HepG2 (cell line): ENCODE results near the gene NSUN5. TPM values are rescaled to one million over a fixed set of nuclear protein-coding genes. Genes with fewer than 3 reads are reported as not detected.
A peak's percentile ranks its signal among the peaks of the same experiment; 100 is the strongest.

ENCODE experiments used
- ATAC-seq: fragments of 200-7000 bp; cut with Tn5 transposase; 3 replicates; pipeline ENCODE4 v1.9.1; 2020; ENCODE audit warnings: mild to moderate bottlenecking, moderate library complexity
- BruUV-seq: library from RNA; stranded (reverse); fragments of 400-500 nt; replicated peaks from 2 replicates; lab custom pipeline; 2021; lab: Mats Ljungman, UMichigan
- CTCF ChIA-PET: fragments of 300-600 bp; formaldehyde crosslinking; extraction: SDS; loops from one replicate; lab custom pipeline; 2021; ENCODE audit warnings: low total read pairs, inconsistent platforms, low intra/inter-chr PET ratio; lab: Yijun Ruan, JAX
- POLR2A ChIA-PET: fragments of 350-600 bp; sonication (Branson Sonifier 250); formaldehyde crosslinking; loops from one replicate; lab custom pipeline; 2020; ENCODE audit warnings: antibody characterized with exemption, inconsistent platforms; lab: Yijun Ruan, JAX
- DNase-seq: peaks from one replicate; pipeline ENCODE4 v3.0.0-alpha.2; 2015; ENCODE audit warnings: low spot score
- FAIRE-seq: peaks from 3 replicates; lab custom pipeline; 2011; peaks lifted over from hg19 to GRCh38; lab: Jason Lieb, UNC
- H2AFZ ChIP-seq: one replicate; pipeline ENCODE4 v1.6.1; 2011; ENCODE audit warnings: low read length, inconsistent platforms
- H3K27ac ChIP-seq: fragments of 300-600 bp; 3 replicates; pipeline ENCODE4 v1.8.0; 2011; ENCODE audit warnings: mixed run types, mild to moderate bottlenecking, mixed read lengths, low read length, inconsistent platforms; ENCODE audit not compliant: insufficient read depth; ENCODE audit errors: extremely low read length
- H3K27me3 ChIP-seq, 2 experiments: fragments of 200-600 bp in 1 of 2; 2 replicates in 1 of 2; 3 replicates in 1 of 2; pipeline versions ENCODE4 v1.6.0 to v1.8.0; 2011; ENCODE audit warnings: low read length in 2 of 2, mild to moderate bottlenecking in 2 of 2, moderate library complexity in 2 of 2, inconsistent platforms in 1 of 2; ENCODE audit not compliant: insufficient read depth in 2 of 2, control insufficient read depth in 1 of 2
- H3K36me3 ChIP-seq, 2 experiments: fragments of 200-600 bp in 1 of 2; replicated peaks in 1 of 2; 2 replicates in 1 of 2; 3 replicates in 1 of 2; pipeline versions ENCODE4 v1.5.1 to v1.8.0; 2011; ENCODE audit warnings: low read length in 2 of 2, inconsistent platforms in 1 of 2; ENCODE audit not compliant: insufficient read depth in 2 of 2, control insufficient read depth in 1 of 2
- H3K4me1 ChIP-seq: 2 replicates; pipeline ENCODE4 v1.5.1; 2012; ENCODE audit warnings: low read length, inconsistent platforms; ENCODE audit not compliant: insufficient read depth
- H3K4me2 ChIP-seq: 2 replicates; pipeline ENCODE4 v1.6.0; 2011; ENCODE audit warnings: low read depth, low read length, inconsistent platforms
- H3K4me3 ChIP-seq, 3 experiments: fragments of 200-600 bp in 1 of 3; sonication (generic), shearing (Covaris generic) in 1 of 3; replicated peaks in 1 of 3; 2 replicates each; pipeline ENCODE4 v1.5.1; 2011 to 2016; ENCODE audit warnings: low read length in 3 of 3, inconsistent platforms in 2 of 3, low read depth in 2 of 3, mild to moderate bottlenecking in 2 of 3, control low read depth in 1 of 3, mixed read lengths in 1 of 3; ENCODE audit not compliant: insufficient read depth in 1 of 3
- H3K79me2 ChIP-seq: one replicate; pipeline ENCODE4 v1.6.1; 2011; ENCODE audit warnings: low read length, inconsistent platforms; ENCODE audit not compliant: insufficient read depth
- H3K9ac ChIP-seq: 2 replicates; pipeline ENCODE4 v1.6.0; 2011; ENCODE audit warnings: mild to moderate bottlenecking, low read depth, low read length, inconsistent platforms; ENCODE audit not compliant: insufficient read depth
- H3K9me3 ChIP-seq: 2 replicates; pipeline ENCODE4 v1.5.1; 2012; ENCODE audit warnings: mild to moderate bottlenecking, low read length
- H4K20me1 ChIP-seq: 2 replicates; pipeline ENCODE4 v1.6.0; 2011; ENCODE audit warnings: inconsistent platforms, mild to moderate bottlenecking, low read length, moderate library complexity; ENCODE audit not compliant: insufficient read depth
- KDM1A ChIP-seq: IDR thresholded peaks from 2 replicates; pipeline ENCODE4 v1.6.1; 2016; ENCODE audit warnings: missing compliant biosample characterization
- TEAD3 ChIP-seq: optimal IDR thresholded peaks from 2 replicates; pipeline ENCODE3; 2016; ENCODE audit warnings: borderline replicate concordance
- ZNF12 ChIP-seq: sonication (generic); formaldehyde crosslinking; IDR thresholded peaks from 2 replicates; pipeline ENCODE4 v1.5.0; 2020; ENCODE audit warnings: missing genetic modification reagents
- WGBS: methylation state at CpG from one replicate; pipeline ENCODE4 v1.1.6; 2017; ENCODE audit warnings: low lambda C conversion rate; 5-methylcytosine and 5-hydroxymethylcytosine counted together
- in situ Hi-C: cut with HindIII; loops from 2 replicates; pipeline ENCODE4 v1.10.0; 2017; ENCODE audit warnings: low pct_unique_long_range_greater_than_20kb; ENCODE audit not compliant: extremely low pct_ligation_motif_present
- intact Hi-C: fragments of 100-400 bp; cut with micrococcal nuclease; formaldehyde crosslinking; loops from one replicate; pipeline ENCODE4 v1.10.0; 2022; ENCODE audit not compliant: unreplicated experiment
- polyA plus RNA-seq, 8 experiments: library from polyadenylated mRNA; depleted of rRNA in 3 of 8; stranded (reverse) in 7 of 8; unstranded in 1 of 8; fragments of >200 nt; fragmentation: Illumina TruSeq in 4 of 8; extraction: Trizol in 4 of 8; gene quantifications; 2 replicates each; pipeline versions ENCODE4 v1.2.1 to v1.2.3, GENCODE V29; 2011 to 2016; ENCODE audit warnings: low read depth in 4 of 8, missing spikeins in 1 of 8, mixed read lengths in 1 of 8; ENCODE audit not compliant: insufficient read depth in 1 of 8
- total RNA-seq, 5 experiments: library from RNA; depleted of rRNA; stranded (reverse); fragments of >200 nt; fragmentation: Illumina TruSeq; extraction: Trizol; gene quantifications; 2 replicates each; pipeline ENCODE4 v1.2.3, GENCODE V29; 2016; ENCODE audit warnings: low read depth in 1 of 5
- TF ChIP-seq, protein P1 (sequence below): sonication (generic); formaldehyde crosslinking; IDR thresholded peaks from 2 replicates; pipeline ENCODE4 v1.4.0; 2020; ENCODE audit warnings: missing genetic modification reagents

The NSUN5 gene
- total and polyA plus RNA-seq, 2 of the 13 experiments (the other 11 are each of a cell fraction or from before 2014, with no cell fraction given) = 19.9 to 35.8 TPM

DNA sequence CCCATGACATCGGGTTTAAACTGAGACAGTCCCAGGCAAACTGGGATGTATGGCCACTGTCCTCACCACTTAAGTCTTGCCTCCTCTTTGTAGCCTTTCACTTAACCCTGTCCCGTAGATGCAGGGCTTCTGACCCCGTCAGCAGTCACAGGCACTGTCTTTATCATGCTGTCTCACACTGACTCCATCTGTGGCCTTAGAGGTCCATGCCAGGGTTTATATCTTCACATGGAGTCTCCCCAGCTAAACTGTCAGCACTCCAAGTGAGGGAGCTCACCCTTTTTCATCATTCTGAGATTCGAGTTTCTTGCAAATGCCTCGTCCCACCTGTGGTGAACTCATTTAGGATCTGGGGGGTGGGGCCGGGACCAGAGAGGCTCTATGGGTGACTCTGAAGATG is 22.1 kb upstream of the NSUN5 start:
- ChIA-PET CTCF (no interaction called here), POLR2A (interaction anchor here (1.3 to 1.5 kb wide), 2 partner anchors 13 to 28 kb away, joined by 4 read pairs; no protein-coding TSS in a partner anchor)
- no peaks in the 10 kb centered on the region for H3K79me2 ChIP-seq
- H3K36me3 ChIP-seq = no peaks in the 10 kb centered on the region
- intact Hi-C loops = no loop called here
- ATAC-seq (peak; percentile 18; the same call in 2 of the 3 replicates), FAIRE-seq (no peak), DNase-seq (no peak)
- no peak overlapping the region for H3K27ac ChIP-seq
- 2% methylated on average over 4 of the region's 6 CpGs for WGBS
- no TSS peak for BruUV-seq
- H3K4me3 ChIP-seq = peak overlapping the region in 1 of 3 experiments; percentile 29; a peak in 2 of 6 replicates
- peak overlapping the region; percentile 68 for H3K4me2 ChIP-seq
- no peak overlapping the region for H3K9ac ChIP-seq
- in situ Hi-C loops = no loop called here
- H3K4me1 ChIP-seq = peaks cover 52% of the 10 kb centered on the region
- no peaks in the 10 kb centered on the region for H3K9me3 ChIP-seq
- no peak overlapping the region for H2AFZ ChIP-seq
- H4K20me1 ChIP-seq = no peaks in the 10 kb centered on the region
- TF ChIP-seq, protein P1, sequence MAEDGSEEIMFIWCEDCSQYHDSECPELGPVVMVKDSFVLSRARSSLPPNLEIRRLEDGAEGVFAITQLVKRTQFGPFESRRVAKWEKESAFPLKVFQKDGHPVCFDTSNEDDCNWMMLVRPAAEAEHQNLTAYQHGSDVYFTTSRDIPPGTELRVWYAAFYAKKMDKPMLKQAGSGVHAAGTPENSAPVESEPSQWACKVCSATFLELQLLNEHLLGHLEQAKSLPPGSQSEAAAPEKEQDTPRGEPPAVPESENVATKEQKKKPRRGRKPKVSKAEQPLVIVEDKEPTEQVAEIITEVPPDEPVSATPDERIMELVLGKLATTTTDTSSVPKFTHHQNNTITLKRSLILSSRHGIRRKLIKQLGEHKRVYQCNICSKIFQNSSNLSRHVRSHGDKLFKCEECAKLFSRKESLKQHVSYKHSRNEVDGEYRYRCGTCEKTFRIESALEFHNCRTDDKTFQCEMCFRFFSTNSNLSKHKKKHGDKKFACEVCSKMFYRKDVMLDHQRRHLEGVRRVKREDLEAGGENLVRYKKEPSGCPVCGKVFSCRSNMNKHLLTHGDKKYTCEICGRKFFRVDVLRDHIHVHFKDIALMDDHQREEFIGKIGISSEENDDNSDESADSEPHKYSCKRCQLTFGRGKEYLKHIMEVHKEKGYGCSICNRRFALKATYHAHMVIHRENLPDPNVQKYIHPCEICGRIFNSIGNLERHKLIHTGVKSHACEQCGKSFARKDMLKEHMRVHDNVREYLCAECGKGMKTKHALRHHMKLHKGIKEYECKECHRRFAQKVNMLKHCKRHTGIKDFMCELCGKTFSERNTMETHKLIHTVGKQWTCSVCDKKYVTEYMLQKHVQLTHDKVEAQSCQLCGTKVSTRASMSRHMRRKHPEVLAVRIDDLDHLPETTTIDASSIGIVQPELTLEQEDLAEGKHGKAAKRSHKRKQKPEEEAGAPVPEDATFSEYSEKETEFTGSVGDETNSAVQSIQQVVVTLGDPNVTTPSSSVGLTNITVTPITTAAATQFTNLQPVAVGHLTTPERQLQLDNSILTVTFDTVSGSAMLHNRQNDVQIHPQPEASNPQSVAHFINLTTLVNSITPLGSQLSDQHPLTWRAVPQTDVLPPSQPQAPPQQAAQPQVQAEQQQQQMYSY = peak; percentile 83; the same call in 1 of the 2 replicates
- TF ChIP-seq TEAD3 (CRISPR knock-in tag) (no peak), ZNF12 (CRISPR knock-in tag) (no peak), KDM1A (CRISPR knock-in tag) (no peak)
- peaks cover 2 to 30% of the 10 kb centered on the region in 2 experiments; a peak in 2 of 5 replicates for H3K27me3 ChIP-seq
